ENCODE data around the gene HS2ST1. TPM values are rescaled to one million over a fixed set of nuclear protein-coding genes. Genes with fewer than 3 reads are reported as not detected.

HS2ST1 gene
- total and polyA plus RNA-seq, 4 donors = 4.1 to 20.3 (median 8.8) TPM

DNA sequence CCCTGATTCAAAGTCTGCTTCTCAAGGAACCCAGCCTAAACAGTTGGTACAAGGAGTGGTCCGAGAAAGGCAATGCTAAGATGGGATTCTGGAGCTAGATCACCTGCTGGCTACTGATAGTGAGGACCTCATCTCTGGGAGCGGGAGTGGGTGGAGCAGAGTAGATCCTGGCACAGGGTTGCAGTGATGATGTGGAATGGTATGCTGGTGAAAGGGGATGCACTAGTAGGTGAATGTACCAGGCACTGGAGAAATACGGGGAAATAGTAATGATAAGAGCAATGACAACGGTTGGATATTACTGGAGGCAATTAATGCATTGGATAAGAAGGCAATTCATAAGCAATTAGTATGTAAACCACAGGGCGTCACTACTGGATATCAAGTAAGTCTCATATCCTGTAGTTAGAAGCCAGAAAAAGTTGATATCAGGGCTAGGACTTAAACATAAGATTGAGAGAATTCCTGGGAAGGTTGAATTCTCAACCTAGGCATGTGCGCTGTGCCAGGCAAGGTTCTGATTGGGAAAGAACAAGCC is 245.0 kb downstream of the HS2ST1 start:
- no peak overlapping the region for H3K4me3 ChIP-seq (ENCODE audit: low read length in 2 of 2)
- no peaks in the 10 kb centered on the region for H3K36me3 ChIP-seq (ENCODE audit: control insufficient read depth in 1 of 2, insufficient read depth in 2 of 2, low read length in 1 of 2)
- H3K9me3 ChIP-seq (ENCODE audit: control insufficient read depth, low read length) = no peaks in the 10 kb centered on the region
- ATAC-seq (ENCODE audit: low FRiP score) = no peak
- no peak for DNase-seq
- no peak overlapping the region for H3K27ac ChIP-seq (ENCODE audit: low read depth in 1 of 2, low read length in 2 of 2)
- H3K27me3 ChIP-seq (ENCODE audit: control insufficient read depth in 1 of 2, insufficient read depth in 2 of 2, low read length in 1 of 2) = no peaks in the 10 kb centered on the region
- 94 to 95% methylated on average over 6 of the region's 6 CpGs for WGBS, 2 donors
- intact Hi-C loops (cut with DNase I) = no loop called here
- no peaks in the 10 kb centered on the region for H3K4me1 ChIP-seq (ENCODE audit: control insufficient read depth in 1 of 2, insufficient read depth in 2 of 2, low read length in 2 of 2)

Other genes starting within 250 kb of the HS2ST1 start
- gene SH3GLB1, start 210.1 kb upstream of the HS2ST1 start, total RNA-seq = 100 to 1,000 TPM in 1 of 2 donors, 10 to 100 TPM in 1; 92.4 to 103 TPM
- gene SH3GLB1, start 210.1 kb upstream of the HS2ST1 start, polyA plus RNA-seq = 10 to 100 TPM; 26.4 to 38.3 TPM
- gene SELENOF, start 509 bp upstream of the HS2ST1 start, total RNA-seq = 100 to 1,000 TPM; 145 to 169 TPM
- gene SELENOF, start 509 bp upstream of the HS2ST1 start, polyA plus RNA-seq = 100 to 1,000 TPM; 133 to 153 TPM

All from aorta (tissue), 5 donors.